HepG2 (cell line): ENCODE measurements around the gene SUSD4.

Experiments used
- CTCF ChIP-seq: sonication (generic); formaldehyde crosslinking; IDR thresholded peaks from 2 replicates; pipeline ENCODE4 v1.5.0; 2020; ENCODE audit warnings: mild to moderate bottlenecking, missing genetic modification reagents, moderate library complexity
- IKZF1 ChIP-seq: fragments of 450-650 bp; IDR thresholded peaks from 2 replicates; pipeline ENCODE4 v1.7.1; 2016
- MEIS1 ChIP-seq: sonication (generic); formaldehyde crosslinking; IDR thresholded peaks from 2 replicates; pipeline ENCODE4 v1.9.0; 2021; ENCODE audit warnings: mild to moderate bottlenecking, missing genetic modification reagents, moderate library complexity, borderline replicate concordance
- TBL1XR1 ChIP-seq: fragments of 150-350 bp; IDR thresholded peaks from 2 replicates; pipeline ENCODE4 v1.6.1; 2014; ENCODE audit warnings: borderline replicate concordance, low read length; ENCODE audit not compliant: partially characterized antibody
- YY1 ChIP-seq: IDR thresholded peaks from 2 replicates; pipeline ENCODE4 v1.6.1; 2011; ENCODE audit warnings: low read length, low read depth, moderate library complexity, mild to moderate bottlenecking; ENCODE audit not compliant: insufficient read depth, insufficient replicate concordance
- ZSCAN9 ChIP-seq: IDR thresholded peaks from 2 replicates; pipeline ENCODE4 v1.6.1; 2016; ENCODE audit warnings: borderline replicate concordance

- TF ChIP-seq ZSCAN9, result no peak
- no peak for TF ChIP-seq YY1
- TF ChIP-seq IKZF1, result no peak
- no peak for TF ChIP-seq CTCF (CRISPR knock-in tag)
- no peak for TF ChIP-seq TBL1XR1
- TF ChIP-seq MEIS1 (CRISPR knock-in tag), result no peak
These were observed 95.0 kb downstream of the SUSD4 start for GRCh38 chr1:223269006-223269405.
